Peyer's patch (tissue), 4 donors: ENCODE data around the gene SYTL2.

Experiments used
- CTCF ChIP-seq, 6 experiments: fragments of 450-650 bp in 4 of 6; fragments of 200-600 bp in 2 of 6; sonication (generic) in 1 of 6; IDR thresholded peaks; one replicate each; pipeline ENCODE4 v1.5.1; 2017 to 2019; ENCODE audit warnings: antibody characterized with exemption in 6 of 6, mild to moderate bottlenecking in 3 of 6, moderate library complexity in 1 of 6
- POLR2A ChIP-seq, 2 donors: fragments of 450-650 bp; IDR thresholded peaks; one replicate each; pipeline ENCODE4 v1.5.1; 2017; ENCODE audit warnings: antibody characterized with exemption in 2 of 2, mild to moderate bottlenecking in 2 of 2, moderate library complexity in 2 of 2

- TF ChIP-seq CTCF (IDR thresholded peaks at IDR 0.05) (no peak), POLR2A (IDR thresholded peaks at IDR 0.05) (no peak)
Measured at GRCh38 chr11:85698195-85698594, 112.7 kb downstream of the SYTL2 start.
